ENCODE results near the gene MOV10L1.

GRCh38 chr22:50064453-50064852 is 25.4 kb upstream of the MOV10L1 start:
- TF ChIP-seq POLR2AphosphoS5 (IDR thresholded peaks at IDR 0.05), result no peak
- no peak for TF ChIP-seq CTCF (IDR thresholded peaks at IDR 0.05)
- TF ChIP-seq POLR2A (IDR thresholded peaks at IDR 0.05), result no peak

Data from breast epithelium (tissue), 3 donors.